Measurements from ENCODE around the gene DCBLD1.

DCBLD1 gene

GRCh38 chr6:117533775-117534174 is 51.3 kb downstream of the DCBLD1 start:
- Histone ChIP-seq H3K79me2 (no peaks in the 10 kb centered on the region), H3K4me1 (no peaks in the 10 kb centered on the region), H2AFZ (no peak overlapping the region), H3K36me3 (ENCODE audit: control insufficient read depth, insufficient read depth, low read length) (no peaks in the 10 kb centered on the region), H3K9me3 (ENCODE audit: control insufficient read depth, low read length) (no peaks in the 10 kb centered on the region), H3K4me2 (ENCODE audit: low read length) (no peak overlapping the region), H3K4me3 (ENCODE audit: low read depth, low read length) (no peak overlapping the region), H3K9ac (no peak overlapping the region), H3K27me3 (ENCODE audit: control insufficient read depth, insufficient read depth, low read length) (no peaks in the 10 kb centered on the region), H3K27ac (no peak overlapping the region)
- no peak for TF ChIP-seq CTCF (IDR thresholded peaks at IDR 0.05)

GRCh38 chr6:117534974-117535373 is 52.5 kb downstream of the DCBLD1 start:
- no peaks in the 10 kb centered on the region for H3K9me3 ChIP-seq (ENCODE audit: control insufficient read depth, low read length)
- TF ChIP-seq CTCF (IDR thresholded peaks at IDR 0.05), result no peak

GRCh38 chr6:117536317-117536716 is 53.8 kb downstream of the DCBLD1 start:
- H3K27ac ChIP-seq, result no peak overlapping the region
- no peak overlapping the region for H2AFZ ChIP-seq
- no peak for TF ChIP-seq CTCF (IDR thresholded peaks at IDR 0.05)
- H3K4me3 ChIP-seq (ENCODE audit: low read depth, low read length), result no peak overlapping the region
- no peaks in the 10 kb centered on the region for H3K27me3 ChIP-seq (ENCODE audit: control insufficient read depth, insufficient read depth, low read length)
- H3K79me2 ChIP-seq, result no peaks in the 10 kb centered on the region
- H3K9me3 ChIP-seq (ENCODE audit: control insufficient read depth, low read length), result no peaks in the 10 kb centered on the region
- H3K4me2 ChIP-seq (ENCODE audit: low read length), result no peak overlapping the region
- H3K4me1 ChIP-seq, result no peaks in the 10 kb centered on the region
- no peaks in the 10 kb centered on the region for H3K36me3 ChIP-seq (ENCODE audit: control insufficient read depth, insufficient read depth, low read length)
- H3K9ac ChIP-seq, result no peak overlapping the region

More at GRCh38 chr6:117534974-117535373, 52.5 kb downstream of the DCBLD1 start:
- Histone ChIP-seq H3K9ac (no peak overlapping the region), H3K4me1 (no peaks in the 10 kb centered on the region), H3K4me2 (ENCODE audit: low read length) (no peak overlapping the region), H2AFZ (no peak overlapping the region), H3K79me2 (no peaks in the 10 kb centered on the region), H3K36me3 (ENCODE audit: control insufficient read depth, insufficient read depth, low read length) (no peaks in the 10 kb centered on the region), H3K4me3 (ENCODE audit: low read depth, low read length) (no peak overlapping the region), H3K27me3 (ENCODE audit: control insufficient read depth, insufficient read depth, low read length) (no peaks in the 10 kb centered on the region), H3K27ac (peak overlapping the region; percentile 71)

GRCh38 chr6:117538615-117539014 is 56.1 kb downstream of the DCBLD1 start:
- no peak overlapping the region for H2AFZ ChIP-seq
- H3K36me3 ChIP-seq (ENCODE audit: control insufficient read depth, insufficient read depth, low read length), result no peaks in the 10 kb centered on the region

More at GRCh38 chr6:117538615-117539014, 56.1 kb downstream of the DCBLD1 start:
- H3K9me3 ChIP-seq (ENCODE audit: control insufficient read depth, low read length), result no peaks in the 10 kb centered on the region
- H3K79me2 ChIP-seq, result no peaks in the 10 kb centered on the region
- no peak for TF ChIP-seq CTCF (IDR thresholded peaks at IDR 0.05)
- no peak overlapping the region for H3K4me3 ChIP-seq (ENCODE audit: low read depth, low read length)
- no peak overlapping the region for H3K27ac ChIP-seq
- H3K27me3 ChIP-seq (ENCODE audit: control insufficient read depth, insufficient read depth, low read length), result no peaks in the 10 kb centered on the region
- H3K4me1 ChIP-seq, result no peaks in the 10 kb centered on the region
- no peak overlapping the region for H3K4me2 ChIP-seq (ENCODE audit: low read length)
- no peak overlapping the region for H3K9ac ChIP-seq
